Mesendoderm (in vitro differentiated cells): ENCODE measurements around the gene BPGM.

Experiments used
- DNase-seq: peaks from one replicate; pipeline ENCODE4 v3.0.0; 2013
- H2AK5ac ChIP-seq: 2 replicates; pipeline ENCODE4 v1.6.1; 2013; ENCODE audit warnings: low read length, inconsistent platforms
- H2BK120ac ChIP-seq: 2 replicates; pipeline ENCODE4 v1.6.1; 2013; ENCODE audit warnings: low read depth, mild to moderate bottlenecking, low read length, moderate library complexity, mixed read lengths
- H2BK15ac ChIP-seq: replicated peaks from 2 replicates; pipeline ENCODE4 v1.6.1; 2013; ENCODE audit warnings: low read depth, mild to moderate bottlenecking, moderate library complexity
- H2BK5ac ChIP-seq: 2 replicates; pipeline ENCODE4 v1.6.1; 2013; ENCODE audit warnings: low read length, inconsistent platforms
- H3K18ac ChIP-seq: 2 replicates; pipeline ENCODE4 v1.6.1; 2013; ENCODE audit warnings: mild to moderate bottlenecking, low read length, mixed read lengths
- H3K23ac ChIP-seq: one replicate; pipeline ENCODE4 v1.6.1; 2013; ENCODE audit warnings: low read length
- H3K27ac ChIP-seq: 2 replicates; pipeline ENCODE4 v1.5.1; 2013; ENCODE audit warnings: low read depth, mild to moderate bottlenecking, inconsistent platforms, low read length, moderate library complexity
- H3K27me3 ChIP-seq: 2 replicates; pipeline ENCODE4 v1.6.1; 2013; ENCODE audit warnings: low read length, control low read depth, mild to moderate bottlenecking, inconsistent platforms; ENCODE audit not compliant: insufficient read depth, poor library complexity
- H3K36me3 ChIP-seq: 2 replicates; pipeline ENCODE4 v1.6.1; 2013; ENCODE audit warnings: low read length, inconsistent platforms; ENCODE audit not compliant: control insufficient read depth, insufficient read depth
- H3K4ac ChIP-seq: one replicate; pipeline ENCODE4 v1.6.1; 2013; ENCODE audit warnings: low read depth, mild to moderate bottlenecking, low read length, moderate library complexity
- H3K4me1 ChIP-seq: 2 replicates; pipeline ENCODE4 v1.6.1; 2013; ENCODE audit warnings: low read depth, low read length, inconsistent platforms; ENCODE audit not compliant: control insufficient read depth
- H3K4me2 ChIP-seq: 2 replicates; pipeline ENCODE4 v1.6.1; 2013; ENCODE audit warnings: low read length
- H3K4me3 ChIP-seq: 2 replicates; pipeline ENCODE4 v1.5.1; 2013; ENCODE audit warnings: mild to moderate bottlenecking, low read length
- H3K56ac ChIP-seq: one replicate; pipeline ENCODE4 v1.6.1; 2013; ENCODE audit warnings: low read length
- H3K79me1 ChIP-seq: 2 replicates; pipeline ENCODE4 v1.6.1; 2013; ENCODE audit warnings: low read length, inconsistent platforms
- H3K79me2 ChIP-seq: 2 replicates; pipeline ENCODE4 v1.6.1; 2013; ENCODE audit warnings: mild to moderate bottlenecking, low read length; ENCODE audit not compliant: control insufficient read depth, insufficient read depth
- H3K9ac ChIP-seq: 2 replicates; pipeline ENCODE4 v1.6.1; 2013; ENCODE audit warnings: low read length, inconsistent platforms
- H4K5ac ChIP-seq: one replicate; pipeline ENCODE4 v1.6.1; 2013; ENCODE audit warnings: low read length
- H4K8ac ChIP-seq: one replicate; pipeline ENCODE4 v1.6.1; 2013; ENCODE audit warnings: low read depth, mild to moderate bottlenecking, control low read depth, low read length, moderate library complexity
- WGBS: extraction: QIAGEN DNeasy Blood & Tissue Kit; methylation state at CpG from one replicate; pipeline ENCODE4 v1.1.7; 2013; ENCODE audit warnings: low lambda C conversion rate, missing lambda C conversion rate; ENCODE audit not compliant: insufficient coverage; ENCODE audit errors: extremely low coverage; 5-methylcytosine and 5-hydroxymethylcytosine counted together

BPGM gene

GRCh38 chr7:134611611-134612151 lies 35.0 kb upstream of the BPGM start:
- Histone ChIP-seq H3K4ac (no peak overlapping the region), H3K79me1 (no peaks in the 10 kb centered on the region), H2BK120ac (no peak overlapping the region), H2BK15ac (no peak overlapping the region), H4K8ac (no peak overlapping the region), H3K23ac (no peak overlapping the region), H3K27ac (no peak overlapping the region), H2BK5ac (no peak overlapping the region), H3K27me3 (no peaks in the 10 kb centered on the region), H3K9ac (no peak overlapping the region), H2AK5ac (no peak overlapping the region), H3K4me2 (no peak overlapping the region), H3K56ac (no peak overlapping the region), H3K79me2 (no peaks in the 10 kb centered on the region), H3K36me3 (no peaks in the 10 kb centered on the region), H3K4me1 (no peaks in the 10 kb centered on the region), H3K4me3 (no peak overlapping the region), H3K18ac (no peak overlapping the region), H4K5ac (no peak overlapping the region)
- no CpG with 5 or more reads among the region's 6 CpGs for WGBS
- no peak for DNase-seq

- WGBS = no CpG with 5 or more reads among the region's 2 CpGs
- Histone ChIP-seq H3K23ac (no peak overlapping the region), H2BK5ac (no peak overlapping the region)
These were observed 34.5 kb upstream of the BPGM start for GRCh38 chr7:134612197-134612596.

GRCh38 chr7:134613623-134614347 lies 32.9 kb upstream of the BPGM start:
- H3K4me1 ChIP-seq = no peaks in the 10 kb centered on the region
- no peak overlapping the region for H2BK15ac ChIP-seq
- H3K23ac ChIP-seq = no peak overlapping the region
- H3K79me2 ChIP-seq = no peaks in the 10 kb centered on the region
- H2AK5ac ChIP-seq = no peak overlapping the region
- no peak overlapping the region for H2BK120ac ChIP-seq
- H2BK5ac ChIP-seq = no peak overlapping the region
- WGBS = no CpG with 5 or more reads among the region's 3 CpGs
- H3K4ac ChIP-seq = no peak overlapping the region
- no peaks in the 10 kb centered on the region for H3K79me1 ChIP-seq
- no peak overlapping the region for H3K9ac ChIP-seq
- H4K8ac ChIP-seq = no peak overlapping the region
- no peaks in the 10 kb centered on the region for H3K36me3 ChIP-seq
- no peak overlapping the region for H3K4me3 ChIP-seq
- no peak overlapping the region for H3K18ac ChIP-seq
- no peak overlapping the region for H3K27ac ChIP-seq
- no peak for DNase-seq
- H3K4me2 ChIP-seq = no peak overlapping the region
- no peak overlapping the region for H4K5ac ChIP-seq
- H3K56ac ChIP-seq = no peak overlapping the region
- H3K27me3 ChIP-seq = no peaks in the 10 kb centered on the region

More at GRCh38 chr7:134612197-134612596, 34.5 kb upstream of the BPGM start:
- H3K4me3 ChIP-seq = no peak overlapping the region
- no peak overlapping the region for H4K5ac ChIP-seq
- H3K79me2 ChIP-seq = no peaks in the 10 kb centered on the region
- H2BK15ac ChIP-seq = no peak overlapping the region
- DNase-seq = no peak
- no peak overlapping the region for H2AK5ac ChIP-seq
- no peak overlapping the region for H3K27ac ChIP-seq
- no peaks in the 10 kb centered on the region for H3K4me1 ChIP-seq
- no peaks in the 10 kb centered on the region for H3K36me3 ChIP-seq
- H3K27me3 ChIP-seq = no peaks in the 10 kb centered on the region
- H4K8ac ChIP-seq = no peak overlapping the region
- no peak overlapping the region for H2BK120ac ChIP-seq
- H3K9ac ChIP-seq = no peak overlapping the region
- H3K4me2 ChIP-seq = no peak overlapping the region
- H3K18ac ChIP-seq = no peak overlapping the region
- no peak overlapping the region for H3K56ac ChIP-seq
- no peak overlapping the region for H3K4ac ChIP-seq
- no peaks in the 10 kb centered on the region for H3K79me1 ChIP-seq

GRCh38 chr7:134616611-134617010 lies 30.0 kb upstream of the BPGM start:
- H3K27me3 ChIP-seq = no peaks in the 10 kb centered on the region
- no peak overlapping the region for H3K4me2 ChIP-seq
- no peak overlapping the region for H4K5ac ChIP-seq
- no peak overlapping the region for H2AK5ac ChIP-seq
- H2BK15ac ChIP-seq = no peak overlapping the region
- H3K23ac ChIP-seq = no peak overlapping the region
- H3K9ac ChIP-seq = no peak overlapping the region
- no peak overlapping the region for H2BK5ac ChIP-seq
- H4K8ac ChIP-seq = no peak overlapping the region
- no peak overlapping the region for H3K27ac ChIP-seq
- no CpG with 5 or more reads among the region's 2 CpGs for WGBS
- H3K4me1 ChIP-seq = no peaks in the 10 kb centered on the region
- no peak overlapping the region for H3K4ac ChIP-seq
- H3K56ac ChIP-seq = no peak overlapping the region
- H2BK120ac ChIP-seq = no peak overlapping the region
- no peak overlapping the region for H3K4me3 ChIP-seq
- H3K79me1 ChIP-seq = no peaks in the 10 kb centered on the region
- no peaks in the 10 kb centered on the region for H3K79me2 ChIP-seq
- no peak overlapping the region for H3K18ac ChIP-seq
- DNase-seq = no peak
- H3K36me3 ChIP-seq = no peaks in the 10 kb centered on the region

GRCh38 chr7:134618756-134619530 lies 27.7 kb upstream of the BPGM start:
- Histone ChIP-seq H4K8ac (no peak overlapping the region), H3K4ac (no peak overlapping the region), H3K56ac (no peak overlapping the region), H4K5ac (no peak overlapping the region), H3K18ac (no peak overlapping the region), H3K36me3 (no peaks in the 10 kb centered on the region), H3K23ac (no peak overlapping the region), H3K4me3 (no peak overlapping the region), H2BK120ac (no peak overlapping the region), H3K4me2 (no peak overlapping the region), H2AK5ac (no peak overlapping the region), H3K4me1 (no peaks in the 10 kb centered on the region), H2BK5ac (no peak overlapping the region), H2BK15ac (no peak overlapping the region), H3K79me1 (no peaks in the 10 kb centered on the region), H3K9ac (no peak overlapping the region), H3K27me3 (no peaks in the 10 kb centered on the region), H3K79me2 (no peaks in the 10 kb centered on the region), H3K27ac (no peak overlapping the region)
- DNase-seq = no peak
- WGBS = no CpG with 5 or more reads among the region's 5 CpGs
